Endothelial cell (in vitro differentiated cells): Measurements from ENCODE around the gene STAT5B. TPM values are rescaled to one million over a fixed set of nuclear protein-coding genes. Genes with fewer than 3 reads are reported as not detected.

Source experiments
- DNase-seq: peaks from one replicate; pipeline ENCODE4 v3.0.0; 2021; ENCODE audit warnings: low spot score
- H3K27ac Mint-ChIP-seq: one replicate; pipeline ENCODE4 v1.8.0; 2021; ENCODE audit warnings: mixed read lengths, inconsistent platforms; ENCODE audit not compliant: unreplicated experiment
- H3K27me3 Mint-ChIP-seq: one replicate; pipeline ENCODE4 v1.8.0; 2021; ENCODE audit warnings: mild to moderate bottlenecking, moderate library complexity, mixed read lengths, inconsistent platforms; ENCODE audit not compliant: unreplicated experiment
- H3K36me3 Mint-ChIP-seq: one replicate; pipeline ENCODE4 v1.8.0; 2021; ENCODE audit warnings: mild to moderate bottlenecking, low read depth, mixed read lengths, inconsistent platforms; ENCODE audit not compliant: unreplicated experiment
- H3K4me1 Mint-ChIP-seq: one replicate; pipeline ENCODE4 v1.8.0; 2021; ENCODE audit warnings: mild to moderate bottlenecking, mixed read lengths, inconsistent platforms; ENCODE audit not compliant: unreplicated experiment
- H3K4me3 Mint-ChIP-seq: one replicate; pipeline ENCODE4 v1.8.0; 2021; ENCODE audit warnings: mild to moderate bottlenecking, mixed read lengths, inconsistent platforms; ENCODE audit not compliant: unreplicated experiment
- H3K9me3 Mint-ChIP-seq: one replicate; pipeline ENCODE4 v1.8.0; 2021; ENCODE audit warnings: mixed read lengths, inconsistent platforms; ENCODE audit not compliant: unreplicated experiment
- total RNA-seq: library from RNA; stranded (reverse); fragmentation: NEBNext Ultra II Directional; extraction: Animal tissue kit (Norgen Biotek cat#: 25700); gene quantifications from one replicate; pipeline ENCODE4 v1.2.1, GENCODE V29; 2021; ENCODE audit not compliant: unreplicated experiment
- TF ChIP-seq, protein P1 (sequence below): fragments of 200-600 bp; sonication (generic); IDR thresholded peaks from one replicate; pipeline ENCODE4 v1.5.0; 2021; ENCODE audit warnings: antibody characterized with exemption; ENCODE audit not compliant: unreplicated experiment

Gene STAT5B
- total RNA-seq, 1 donor from 2014 or later: 40.2 TPM

DNA sequence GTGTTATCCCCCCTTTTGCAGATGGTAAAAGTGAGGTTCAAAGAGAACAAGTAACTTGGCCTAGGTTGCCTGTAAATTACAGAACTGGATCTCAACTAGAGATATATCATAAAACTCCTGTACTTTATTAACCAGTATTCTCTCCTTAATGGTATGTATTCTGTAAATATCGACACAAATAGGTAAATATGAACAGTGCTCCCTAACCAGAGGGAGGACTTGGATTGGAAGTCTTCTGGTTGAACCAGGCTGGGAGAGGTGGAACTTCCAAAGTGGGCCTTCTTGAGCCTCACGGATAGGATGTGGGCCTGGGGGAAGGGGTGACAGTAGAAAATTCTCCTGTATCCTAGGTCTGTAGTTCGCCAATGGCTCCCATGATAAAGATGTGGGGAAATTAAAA, 19.8 kb upstream of the STAT5B start:
- H3K4me1 Mint-ChIP-seq: peaks cover 2% of the 10 kb centered on the region
- H3K36me3 Mint-ChIP-seq: peaks cover 34% of the 10 kb centered on the region
- H3K27me3 Mint-ChIP-seq: peaks cover 2% of the 10 kb centered on the region
- H3K9me3 Mint-ChIP-seq: no peaks in the 10 kb centered on the region
- peak overlapping the region; percentile 30 for H3K27ac Mint-ChIP-seq
- DNase-seq: no peak
- no peak overlapping the region for H3K4me3 Mint-ChIP-seq
- TF ChIP-seq, protein P1, sequence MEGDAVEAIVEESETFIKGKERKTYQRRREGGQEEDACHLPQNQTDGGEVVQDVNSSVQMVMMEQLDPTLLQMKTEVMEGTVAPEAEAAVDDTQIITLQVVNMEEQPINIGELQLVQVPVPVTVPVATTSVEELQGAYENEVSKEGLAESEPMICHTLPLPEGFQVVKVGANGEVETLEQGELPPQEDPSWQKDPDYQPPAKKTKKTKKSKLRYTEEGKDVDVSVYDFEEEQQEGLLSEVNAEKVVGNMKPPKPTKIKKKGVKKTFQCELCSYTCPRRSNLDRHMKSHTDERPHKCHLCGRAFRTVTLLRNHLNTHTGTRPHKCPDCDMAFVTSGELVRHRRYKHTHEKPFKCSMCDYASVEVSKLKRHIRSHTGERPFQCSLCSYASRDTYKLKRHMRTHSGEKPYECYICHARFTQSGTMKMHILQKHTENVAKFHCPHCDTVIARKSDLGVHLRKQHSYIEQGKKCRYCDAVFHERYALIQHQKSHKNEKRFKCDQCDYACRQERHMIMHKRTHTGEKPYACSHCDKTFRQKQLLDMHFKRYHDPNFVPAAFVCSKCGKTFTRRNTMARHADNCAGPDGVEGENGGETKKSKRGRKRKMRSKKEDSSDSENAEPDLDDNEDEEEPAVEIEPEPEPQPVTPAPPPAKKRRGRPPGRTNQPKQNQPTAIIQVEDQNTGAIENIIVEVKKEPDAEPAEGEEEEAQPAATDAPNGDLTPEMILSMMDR: no peak

DNA sequence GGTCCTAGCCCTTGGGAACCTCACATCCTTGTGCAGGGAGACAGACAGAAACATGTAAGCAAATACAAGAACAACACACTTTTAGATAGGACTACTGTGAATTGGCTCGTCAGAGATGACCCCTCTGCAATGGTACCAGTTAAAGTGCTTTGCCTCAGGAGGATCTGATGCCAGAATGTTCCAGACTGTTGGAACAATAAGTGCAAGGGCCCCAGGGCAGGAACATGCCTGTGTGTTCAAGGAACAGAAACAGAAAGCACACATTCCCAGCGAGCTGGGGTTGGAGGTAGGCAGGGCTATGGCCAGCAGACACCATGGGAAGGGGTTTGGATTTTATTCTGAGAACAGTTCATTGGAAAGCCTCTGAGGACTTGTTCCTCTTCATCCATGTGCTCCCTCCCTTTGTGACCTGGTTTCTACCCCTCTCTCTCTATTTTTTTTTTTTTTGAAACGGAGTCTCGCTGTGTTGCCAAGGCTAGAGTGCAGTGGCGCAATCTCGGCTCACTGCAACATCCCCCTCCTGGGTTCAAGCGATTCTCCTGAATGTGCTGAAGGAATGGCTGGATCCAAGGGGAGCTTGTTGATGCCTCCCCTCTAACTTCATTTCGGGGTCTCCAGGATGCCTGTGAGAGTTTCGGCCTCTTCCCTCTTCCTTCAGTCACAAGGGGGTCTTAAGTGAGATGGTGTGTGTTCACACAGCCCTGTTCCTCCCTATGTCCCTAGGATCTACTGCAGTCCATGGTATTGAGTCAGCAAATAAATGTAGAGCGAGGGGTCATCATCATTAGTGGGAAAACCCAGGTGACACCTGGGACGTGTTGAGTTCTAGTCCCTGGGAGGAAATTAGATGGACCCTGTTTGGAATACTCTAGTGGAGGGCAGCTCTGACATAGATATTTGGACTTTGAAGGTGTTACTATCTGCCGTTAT, 18.5 kb upstream of the STAT5B start:
- Mint-ChIP-seq H3K27me3 (peaks cover 5% of the 10 kb centered on the region), H3K36me3 (peaks cover 32% of the 10 kb centered on the region), H3K27ac (no peak overlapping the region), H3K4me1 (peaks cover 14% of the 10 kb centered on the region), H3K4me3 (no peak overlapping the region), H3K9me3 (no peaks in the 10 kb centered on the region)
- TF ChIP-seq, protein P1: no peak
- DNase-seq: no peak

DNA sequence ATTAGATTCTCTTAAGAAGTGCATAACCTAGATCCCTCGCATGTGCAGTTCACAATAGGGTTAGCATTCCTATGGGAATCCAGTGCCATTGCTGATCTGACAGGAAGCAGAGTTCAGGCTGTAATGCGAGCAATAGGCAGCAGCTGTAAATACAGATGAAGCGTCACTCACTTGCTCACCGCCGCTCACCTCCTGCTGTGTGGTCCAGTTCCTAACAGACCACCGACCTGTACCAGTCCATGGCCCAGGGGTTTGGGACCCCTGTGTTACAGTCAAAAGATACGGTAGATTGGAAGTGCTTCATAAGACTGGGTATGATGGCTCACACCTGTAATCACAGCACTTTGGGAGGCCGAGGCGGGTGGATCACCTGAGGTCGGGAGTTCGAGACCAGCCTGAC, 14.9 kb upstream of the STAT5B start:
- Mint-ChIP-seq H3K4me1 (peaks cover 31% of the 10 kb centered on the region), H3K27ac (no peak overlapping the region), H3K36me3 (peaks cover 37% of the 10 kb centered on the region), H3K4me3 (no peak overlapping the region), H3K27me3 (peaks cover 11% of the 10 kb centered on the region), H3K9me3 (no peaks in the 10 kb centered on the region)
- DNase-seq: no peak
- TF ChIP-seq, protein P1: no peak

DNA sequence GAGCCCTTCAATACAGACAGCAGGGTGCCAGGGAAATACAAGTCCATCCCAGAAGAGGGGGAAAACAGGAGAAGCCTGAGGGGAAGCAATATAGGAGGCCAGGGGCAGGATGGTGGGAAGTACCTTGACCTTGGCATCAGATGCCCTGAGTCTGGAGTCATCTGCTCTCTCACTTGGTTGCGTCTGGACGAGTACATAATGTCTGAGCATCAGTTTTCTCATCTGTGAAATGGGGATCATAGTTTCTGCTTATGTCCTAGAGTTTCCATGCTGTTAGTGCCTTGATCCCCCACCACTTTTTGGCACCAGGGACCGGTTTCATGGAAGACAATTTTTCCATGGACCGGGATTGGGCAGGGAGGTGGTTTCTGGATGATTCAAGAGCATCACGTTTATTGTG, 14.4 kb upstream of the STAT5B start:
- DNase-seq: no peak
- no peaks in the 10 kb centered on the region for H3K9me3 Mint-ChIP-seq
- TF ChIP-seq, protein P1: no peak
- H3K4me3 Mint-ChIP-seq: no peak overlapping the region
- H3K36me3 Mint-ChIP-seq: peaks cover 31% of the 10 kb centered on the region
- H3K4me1 Mint-ChIP-seq: peaks cover 31% of the 10 kb centered on the region
- peaks cover 11% of the 10 kb centered on the region for H3K27me3 Mint-ChIP-seq
- H3K27ac Mint-ChIP-seq: no peak overlapping the region

DNA sequence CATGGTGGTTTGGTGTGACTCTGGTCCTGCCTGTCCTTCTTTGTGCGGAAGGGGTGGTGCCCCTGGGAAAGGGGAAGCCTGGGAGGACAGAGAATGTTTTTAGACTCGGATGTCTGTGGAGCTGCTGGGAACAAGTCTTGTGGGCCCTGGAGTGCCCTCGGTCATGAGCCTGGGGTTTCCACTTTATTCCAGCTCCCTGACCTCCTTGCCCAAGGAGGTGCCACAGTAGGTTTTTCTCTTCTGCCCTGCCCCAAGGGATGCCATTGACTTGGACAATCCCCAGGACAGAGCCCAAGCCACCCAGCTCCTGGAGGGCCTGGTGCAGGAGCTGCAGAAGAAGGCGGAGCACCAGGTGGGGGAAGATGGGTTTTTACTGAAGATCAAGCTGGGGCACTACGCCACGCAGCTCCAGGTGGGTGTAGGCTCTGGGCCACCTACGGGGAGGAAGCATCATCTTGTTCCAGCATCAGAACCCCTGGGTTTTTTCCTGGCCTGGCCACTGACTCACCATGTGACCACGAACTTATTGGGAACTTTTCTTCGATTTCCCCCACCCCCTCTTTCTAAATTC, 13.5 kb upstream of the STAT5B start:
- TF ChIP-seq, protein P1: no peak

More for the DNA sequence above, 13.5 kb upstream of the STAT5B start:
- Mint-ChIP-seq H3K4me3 (peak overlapping the region; percentile 73), H3K36me3 (peaks cover 22% of the 10 kb centered on the region), H3K27me3 (peaks cover 11% of the 10 kb centered on the region), H3K9me3 (no peaks in the 10 kb centered on the region), H3K4me1 (peaks cover 31% of the 10 kb centered on the region), H3K27ac (peak overlapping the region; percentile 52)
- no peak for DNase-seq
